NCI-H345 treated with DMSO at 0.1 percent for 48 hours (cell line): ENCODE data around the gene DEPDC4.

ENCODE experiments used
- DNase-seq: peaks from one replicate; lab custom pipeline; 2025; ENCODE audit not compliant: unreplicated experiment; lab: John Stamatoyannopoulos, UW

Gene DEPDC4

GRCh38 chr12:100215209-100215608, 51.7 kb downstream of the DEPDC4 start:
- no peak for DNase-seq

GRCh38 chr12:100214518-100214917, 52.4 kb downstream of the DEPDC4 start:
- no peak for DNase-seq

GRCh38 chr12:100213016-100213891, 53.6 kb downstream of the DEPDC4 start:
- no peak for DNase-seq

GRCh38 chr12:100211698-100212097, 55.2 kb downstream of the DEPDC4 start:
- no peak for DNase-seq

- DNase-seq = no peak
Measured at GRCh38 chr12:100208834-100209233, 58.0 kb downstream of the DEPDC4 start.

GRCh38 chr12:100207311-100207710, 59.6 kb downstream of the DEPDC4 start:
- no peak for DNase-seq

GRCh38 chr12:100201604-100202423, 65.1 kb downstream of the DEPDC4 start:
- no peak for DNase-seq

- DNase-seq = peak; percentile 94
Measured at GRCh38 chr12:100200463-100201181, 66.3 kb downstream of the DEPDC4 start, which contains the start of gene ACTR6. Gene ACTR6, plus strand, starts transcription at chr12:100200815. Its CDS starts 37 bp downstream, at chr12:100200852.

GRCh38 chr12:100199347-100200149, 67.3 kb downstream of the DEPDC4 start:
- DNase-seq = peak; percentile 79

- DNase-seq = no peak
Measured at GRCh38 chr12:100199023-100199346, 67.9 kb downstream of the DEPDC4 start.

- DNase-seq = no peak
Measured at GRCh38 chr12:100197486-100197885, 69.4 kb downstream of the DEPDC4 start.

- DNase-seq = no peak
Measured at GRCh38 chr12:100193085-100193484, 73.8 kb downstream of the DEPDC4 start.
